GM18498 (cell line): Measurements from ENCODE around the gene EPS8L3.
"Not testable (repeated sequence)": the region's sequence is repeated elsewhere in the genome, so short reads cannot be mapped to it uniquely, and the experiment has no call there.

Source experiments
- ATAC-seq: cut with Tn5 transposase; IDR thresholded peaks from one replicate; pipeline ENCODE4 v1.9.1; 2021; ENCODE audit warnings: mild to moderate bottlenecking, moderate library complexity; ENCODE audit not compliant: unreplicated experiment

EPS8L3 gene

GRCh38 chr1:109780982-109781381, 17.3 kb upstream of the EPS8L3 start:
- no peak for ATAC-seq

GRCh38 chr1:109777980-109778625, 14.4 kb upstream of the EPS8L3 start:
- ATAC-seq: no peak

- no peak for ATAC-seq
Measured at GRCh38 chr1:109777436-109777835, 13.7 kb upstream of the EPS8L3 start.

GRCh38 chr1:109776911-109777310, 13.2 kb upstream of the EPS8L3 start:
- no peak for ATAC-seq

DNA sequence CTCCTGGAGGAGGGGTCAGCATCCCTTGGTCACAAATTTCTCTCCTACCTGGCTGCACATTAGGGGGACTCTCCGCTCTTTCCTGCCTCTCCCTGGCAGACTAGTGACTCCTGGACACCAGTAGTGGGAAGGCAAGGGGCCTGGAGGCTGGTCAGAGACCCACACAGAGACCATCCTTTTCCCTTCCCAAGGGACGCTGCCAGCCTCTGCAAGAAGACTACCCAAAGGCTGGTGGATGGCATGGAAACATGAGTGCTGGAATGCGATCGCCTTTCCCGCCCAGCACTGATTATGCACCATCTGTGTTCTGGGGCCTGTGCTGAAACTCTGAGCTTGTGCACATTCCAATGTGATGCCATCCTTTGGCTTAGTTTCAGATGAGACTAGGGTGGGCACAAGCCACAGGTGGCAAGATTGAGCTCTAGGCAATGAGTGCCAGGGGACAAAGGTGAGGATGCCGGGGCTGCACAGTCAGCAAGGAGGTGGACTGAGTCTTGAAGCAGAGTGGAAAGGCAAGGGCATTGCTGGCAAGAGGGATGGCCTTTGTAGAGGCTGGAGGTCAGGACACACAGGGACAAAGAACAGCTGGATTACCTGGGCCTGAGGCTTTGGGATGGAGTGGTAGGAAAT, 12.6 kb upstream of the EPS8L3 start:
- ATAC-seq: no peak

- ATAC-seq: no peak
Measured at GRCh38 chr1:109775398-109775797, 11.7 kb upstream of the EPS8L3 start.

DNA sequence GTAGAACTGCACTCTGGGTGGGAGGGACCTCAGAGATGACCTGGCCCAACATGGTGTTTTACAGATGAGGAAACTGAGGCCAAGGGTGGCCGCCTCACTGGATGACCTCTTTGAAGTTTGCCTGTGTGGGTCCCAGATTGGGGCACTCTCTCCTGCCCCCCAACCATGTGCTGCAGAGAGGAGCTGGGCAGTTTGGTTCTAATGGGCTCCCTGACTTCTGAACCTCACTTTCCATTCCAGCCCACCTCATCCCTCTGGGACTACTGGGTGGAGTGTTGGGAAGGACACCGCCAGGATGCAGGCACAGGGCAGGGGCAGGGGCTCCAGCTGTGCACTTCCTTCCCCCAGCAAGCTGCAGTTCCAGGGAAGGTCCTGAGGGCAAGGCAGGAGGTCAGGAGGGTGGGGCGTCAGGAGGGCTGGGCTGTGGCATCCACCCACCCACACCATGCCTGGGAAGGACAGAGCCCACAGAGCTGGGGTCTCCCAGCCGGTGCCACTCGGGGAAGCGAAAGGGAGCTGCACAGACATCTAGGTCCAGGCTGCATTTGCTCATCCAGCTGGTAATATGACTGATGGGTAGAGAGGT, 10.3 kb upstream of the EPS8L3 start:
- ATAC-seq: no peak

GRCh38 chr1:109773203-109773899, 9.6 kb upstream of the EPS8L3 start:
- no peak for ATAC-seq

DNA sequence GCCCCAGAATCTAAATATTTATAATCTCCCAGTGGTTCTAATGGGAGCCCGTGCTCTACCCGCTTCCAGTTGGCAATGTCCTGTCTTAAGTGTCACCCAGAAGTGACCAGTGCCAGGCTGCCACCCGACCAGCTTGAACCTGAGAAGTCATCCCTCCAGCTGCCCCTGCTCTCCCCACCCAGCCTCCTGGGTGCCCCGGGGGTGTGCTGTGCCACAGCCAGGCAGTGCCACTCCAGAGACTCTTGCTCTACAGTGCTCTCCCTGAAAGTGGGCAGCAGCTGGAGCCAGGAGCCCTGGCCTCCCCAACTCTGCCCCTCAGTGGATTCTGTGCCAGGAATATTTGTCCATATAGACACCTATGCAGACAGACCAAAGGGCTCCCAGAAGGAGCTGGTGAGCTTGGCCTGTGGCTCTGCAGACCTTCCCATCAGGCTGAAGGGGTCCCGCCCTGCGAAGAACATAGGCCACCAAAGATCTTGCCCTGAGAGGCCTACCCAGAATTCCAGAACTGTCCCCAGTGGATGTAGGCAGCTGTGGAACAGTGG, 9.0 kb upstream of the EPS8L3 start:
- no peak for ATAC-seq

GRCh38 chr1:109771712-109772657, 8.3 kb upstream of the EPS8L3 start:
- ATAC-seq: no peak

- no peak for ATAC-seq
Measured at GRCh38 chr1:109770331-109771095, 6.8 kb upstream of the EPS8L3 start.

GRCh38 chr1:109769330-109770078, 5.8 kb upstream of the EPS8L3 start:
- no peak for ATAC-seq

DNA sequence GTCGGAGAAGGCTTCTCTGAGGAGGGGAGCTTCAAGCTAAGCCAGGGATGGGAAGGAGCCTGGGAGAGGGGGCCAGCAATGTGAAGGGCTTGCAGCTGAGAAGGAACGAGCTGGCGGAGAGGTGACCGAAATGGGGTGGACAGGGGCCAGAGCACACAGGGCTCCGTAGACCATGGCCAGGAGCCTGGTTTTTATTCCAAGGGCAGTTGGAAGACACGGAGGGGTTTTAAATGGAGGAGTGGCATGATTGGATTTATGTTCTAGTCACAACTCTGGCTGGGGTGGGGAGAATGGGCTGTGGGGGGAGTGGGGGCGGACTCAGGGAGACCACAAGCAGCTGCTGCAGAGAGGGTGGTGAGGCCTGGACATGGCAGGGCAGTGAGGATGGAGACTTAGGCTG, 5.1 kb upstream of the EPS8L3 start:
- no peak for ATAC-seq

- no peak for ATAC-seq
Measured at GRCh38 chr1:109768335-109768650, 4.6 kb upstream of the EPS8L3 start.

DNA sequence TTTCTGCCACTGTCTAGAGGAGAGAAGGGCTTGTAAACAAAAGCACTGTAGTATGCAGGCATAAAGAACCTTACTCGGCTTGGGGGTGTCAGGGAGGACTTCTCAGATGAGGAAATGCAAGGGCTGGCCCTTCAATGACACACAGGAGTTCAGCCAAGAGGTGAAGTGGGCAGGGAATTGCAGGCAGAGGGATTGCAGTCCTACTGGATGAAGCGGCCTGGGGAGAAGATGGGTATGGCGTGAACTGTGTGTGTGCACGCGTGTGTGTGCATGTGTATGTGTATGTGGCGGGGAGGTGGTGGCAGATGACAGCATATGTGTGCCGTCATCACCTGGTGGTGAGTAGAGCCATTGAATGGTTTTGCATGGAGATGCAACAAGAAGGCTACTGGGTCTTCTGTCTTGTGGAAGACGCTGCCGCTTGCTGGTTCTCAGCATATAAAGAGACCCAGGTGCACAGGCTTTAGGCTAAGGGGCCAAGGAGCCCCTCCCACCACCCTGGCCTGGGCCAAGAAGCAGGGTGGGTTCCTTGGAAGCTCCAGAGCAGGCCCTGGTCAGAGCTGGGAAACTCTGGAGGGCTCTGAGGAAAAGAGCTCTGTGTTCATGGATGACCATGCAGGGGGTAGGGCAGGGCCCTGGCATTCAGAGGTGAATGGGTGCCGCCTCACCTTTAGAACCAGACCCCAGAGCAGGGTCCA, 4.1 kb upstream of the EPS8L3 start:
- no peak for ATAC-seq

GRCh38 chr1:109766991-109767636, 3.4 kb upstream of the EPS8L3 start:
- not testable (repeated sequence) for ATAC-seq

- ATAC-seq: no peak
Measured at GRCh38 chr1:109765896-109766615, 2.3 kb upstream of the EPS8L3 start.

- no peak for ATAC-seq
Measured at GRCh38 chr1:109765483-109765815, 1.7 kb upstream of the EPS8L3 start.
